T-helper 1 cell treated with Interleukin-12 subunit alpha and Interleukin-12 subunit beta and Interleukin-4 antibody, amounts not matched to agents 30 μg/mL and 1 μg/mL, for 36 hours (primary cell): ENCODE data around the gene CACNA1H.
"Not testable (repeated sequence)": the region's sequence is repeated elsewhere in the genome, so short reads cannot be mapped to it uniquely, and the experiment has no call there.

Experiments used
- H3K27ac Mint-ChIP-seq: one replicate; pipeline ENCODE4 v1.8.0; 2021; ENCODE audit warnings: mild to moderate bottlenecking, mixed read lengths
- H3K27me3 Mint-ChIP-seq: one replicate; pipeline ENCODE4 v1.8.0; 2021; ENCODE audit warnings: low read depth, mixed read lengths
- H3K36me3 Mint-ChIP-seq: one replicate; pipeline ENCODE4 v1.8.0; 2021; ENCODE audit warnings: low read depth, mixed read lengths
- H3K4me1 Mint-ChIP-seq: one replicate; pipeline ENCODE4 v1.8.0; 2021; ENCODE audit warnings: low read depth, mixed read lengths
- H3K4me3 Mint-ChIP-seq: one replicate; pipeline ENCODE4 v1.8.0; 2021; ENCODE audit warnings: mild to moderate bottlenecking, moderate library complexity, mixed read lengths
- H3K9me3 Mint-ChIP-seq: one replicate; pipeline ENCODE4 v1.8.0; 2021; ENCODE audit warnings: mixed read lengths

The CACNA1H gene

DNA sequence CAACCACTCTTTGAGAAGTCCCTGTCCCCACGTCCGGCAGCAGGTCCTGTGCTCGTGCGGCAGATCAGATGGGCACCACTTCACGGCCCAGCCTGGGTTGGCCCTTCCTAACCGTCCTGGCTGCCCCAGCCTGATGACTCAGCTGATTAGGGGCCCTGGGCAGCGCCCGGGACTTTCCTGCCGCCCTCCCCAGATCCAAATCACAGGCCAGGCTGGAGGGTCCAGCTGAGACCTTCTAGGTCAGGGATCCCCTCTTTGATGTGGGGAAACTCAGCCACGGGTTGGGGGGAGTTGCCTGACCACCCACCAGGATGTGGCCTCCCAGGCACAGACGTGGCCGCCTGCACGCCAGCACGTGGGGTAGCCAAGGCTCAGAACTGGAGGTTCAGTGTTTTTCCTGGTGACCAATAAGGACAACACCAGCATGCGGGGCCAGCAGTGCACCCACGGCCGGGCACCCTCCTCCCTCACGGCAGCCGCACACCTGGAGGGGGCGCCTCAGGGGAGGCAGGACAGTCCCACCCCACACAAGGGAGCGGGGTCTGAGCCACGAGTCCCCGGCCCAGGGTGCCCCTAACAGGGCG is 72.9 kb downstream of the CACNA1H start:
- not testable (repeated sequence) for H3K27ac Mint-ChIP-seq, H3K36me3 Mint-ChIP-seq, H3K4me3 Mint-ChIP-seq, H3K4me1 Mint-ChIP-seq, H3K9me3 Mint-ChIP-seq, H3K27me3 Mint-ChIP-seq

DNA sequence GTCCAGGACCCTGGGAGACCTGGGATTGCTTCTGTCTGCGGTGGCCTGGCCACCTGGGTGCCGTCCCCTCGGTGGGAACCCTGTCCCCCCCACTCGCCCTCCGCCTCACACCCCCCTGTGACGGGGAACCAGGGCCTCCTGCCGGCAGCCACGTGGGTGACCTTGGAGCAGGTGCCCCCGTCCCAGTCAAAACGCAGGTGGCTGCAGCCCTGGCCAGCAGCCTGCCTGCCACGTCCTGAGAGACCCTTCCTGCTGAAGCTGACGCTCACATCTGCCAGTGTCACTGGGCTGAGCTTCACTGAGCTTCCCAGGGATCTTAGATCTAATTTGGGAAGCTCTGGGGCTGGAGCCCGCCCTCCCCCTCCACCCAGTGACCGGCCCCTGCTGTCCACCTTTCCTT is 73.8 kb downstream of the CACNA1H start:
- H3K36me3 Mint-ChIP-seq, H3K4me1 Mint-ChIP-seq, H3K9me3 Mint-ChIP-seq, H3K27ac Mint-ChIP-seq, H3K27me3 Mint-ChIP-seq, H3K4me3 Mint-ChIP-seq: not testable (repeated sequence)

- H3K27ac Mint-ChIP-seq, H3K4me1 Mint-ChIP-seq, H3K9me3 Mint-ChIP-seq, H3K36me3 Mint-ChIP-seq, H3K4me3 Mint-ChIP-seq, H3K27me3 Mint-ChIP-seq: not testable (repeated sequence)
Observed at GRCh38 chr16:1228227-1228626, 75.3 kb downstream of the CACNA1H start.

DNA sequence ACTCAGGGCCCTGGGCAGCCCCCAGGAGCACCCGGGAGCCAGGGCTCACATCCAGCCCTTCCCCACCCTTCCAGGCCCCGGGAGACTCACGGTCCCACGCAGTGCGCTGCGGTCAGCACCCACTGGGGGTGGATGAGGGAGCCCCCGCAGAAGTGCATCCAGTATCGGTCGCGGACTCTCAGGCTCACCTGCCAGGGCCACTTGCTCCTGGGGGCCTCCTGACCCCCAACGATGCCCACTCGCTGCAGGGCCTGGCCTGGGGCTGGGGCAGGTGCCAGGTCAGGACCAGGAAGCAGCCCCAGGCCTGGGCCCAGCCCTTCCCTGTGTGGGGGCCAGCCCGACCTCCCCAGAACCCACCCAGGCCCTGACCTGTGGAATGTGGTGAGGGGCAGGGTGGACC is 76.6 kb downstream of the CACNA1H start:
- H3K27me3 Mint-ChIP-seq, H3K4me1 Mint-ChIP-seq, H3K9me3 Mint-ChIP-seq, H3K27ac Mint-ChIP-seq, H3K4me3 Mint-ChIP-seq, H3K36me3 Mint-ChIP-seq: not testable (repeated sequence)

DNA sequence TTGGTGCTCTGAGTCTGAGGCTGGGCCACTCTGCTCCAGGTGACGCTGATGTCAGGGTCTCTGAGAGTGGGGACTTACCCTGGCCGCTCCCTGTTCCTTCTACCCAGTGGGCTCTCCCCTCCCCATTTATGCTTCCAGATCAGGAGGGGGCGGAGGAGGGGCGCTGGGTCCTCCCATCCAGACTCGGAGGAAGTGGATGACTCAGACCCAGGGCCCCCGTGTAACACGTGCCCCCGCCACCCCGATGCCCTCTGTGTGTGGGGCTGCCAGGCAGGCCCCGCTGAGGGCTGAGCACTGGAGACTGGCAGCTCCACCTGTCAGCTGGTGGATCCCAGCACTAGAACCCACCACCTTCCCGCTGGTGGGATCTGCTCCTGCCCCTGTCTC is 77.2 kb downstream of the CACNA1H start, which contains the start of gene TPSB2:
Gene TPSB2 (minus strand): TSS at position 101 of the 387 bp plus-strand sequence. CDS start 233 bp downstream, outside the sequence.
- not testable (repeated sequence) for H3K27ac Mint-ChIP-seq, H3K36me3 Mint-ChIP-seq, H3K4me1 Mint-ChIP-seq, H3K9me3 Mint-ChIP-seq, H3K27me3 Mint-ChIP-seq, H3K4me3 Mint-ChIP-seq

DNA sequence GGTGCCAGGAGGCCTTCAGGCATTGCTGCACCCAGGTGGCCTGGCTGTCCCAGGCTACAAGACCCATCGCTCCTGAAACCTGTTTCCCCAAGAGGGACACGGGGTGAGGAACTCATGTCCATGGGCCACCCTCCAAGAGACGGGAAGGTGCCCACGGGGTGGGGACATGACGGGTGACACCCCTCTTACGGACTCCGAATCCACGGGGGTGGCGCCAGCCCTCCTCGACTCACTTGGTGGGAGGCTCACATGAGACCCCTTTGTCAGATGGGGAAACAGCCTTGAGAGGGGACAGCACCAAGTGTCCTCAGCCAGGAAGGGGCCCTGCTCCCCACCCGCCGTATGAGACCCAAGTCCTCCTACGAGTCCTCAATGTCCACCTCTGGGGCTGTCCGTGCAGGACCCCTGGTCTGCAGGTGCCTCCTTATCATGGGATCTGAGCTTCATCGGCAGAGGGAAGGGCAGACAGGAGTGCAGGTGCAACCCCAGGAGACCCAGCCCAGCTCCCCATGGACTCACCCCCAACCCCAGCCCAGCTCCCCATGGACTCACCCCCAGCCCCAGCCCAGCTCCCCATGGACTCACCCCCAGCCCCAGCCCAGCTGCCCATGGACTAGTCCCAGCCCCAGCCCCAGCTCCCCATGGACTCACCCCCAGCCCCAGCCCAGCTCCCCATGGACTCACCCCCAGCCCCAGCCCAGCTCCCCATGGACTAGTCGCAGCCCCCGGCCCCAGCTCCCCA is 77.7 kb downstream of the CACNA1H start:
- not testable (repeated sequence) for H3K36me3 Mint-ChIP-seq, H3K4me1 Mint-ChIP-seq, H3K4me3 Mint-ChIP-seq, H3K27ac Mint-ChIP-seq, H3K27me3 Mint-ChIP-seq, H3K9me3 Mint-ChIP-seq

- not testable (repeated sequence) for H3K27ac Mint-ChIP-seq, H3K9me3 Mint-ChIP-seq, H3K4me1 Mint-ChIP-seq, H3K36me3 Mint-ChIP-seq, H3K27me3 Mint-ChIP-seq, H3K4me3 Mint-ChIP-seq
Observed at GRCh38 chr16:1231301-1231700, 78.4 kb downstream of the CACNA1H start.

- H3K4me3 Mint-ChIP-seq, H3K27ac Mint-ChIP-seq, H3K36me3 Mint-ChIP-seq, H3K9me3 Mint-ChIP-seq, H3K27me3 Mint-ChIP-seq, H3K4me1 Mint-ChIP-seq: not testable (repeated sequence)
Observed at GRCh38 chr16:1232049-1232748, 79.3 kb downstream of the CACNA1H start.

DNA sequence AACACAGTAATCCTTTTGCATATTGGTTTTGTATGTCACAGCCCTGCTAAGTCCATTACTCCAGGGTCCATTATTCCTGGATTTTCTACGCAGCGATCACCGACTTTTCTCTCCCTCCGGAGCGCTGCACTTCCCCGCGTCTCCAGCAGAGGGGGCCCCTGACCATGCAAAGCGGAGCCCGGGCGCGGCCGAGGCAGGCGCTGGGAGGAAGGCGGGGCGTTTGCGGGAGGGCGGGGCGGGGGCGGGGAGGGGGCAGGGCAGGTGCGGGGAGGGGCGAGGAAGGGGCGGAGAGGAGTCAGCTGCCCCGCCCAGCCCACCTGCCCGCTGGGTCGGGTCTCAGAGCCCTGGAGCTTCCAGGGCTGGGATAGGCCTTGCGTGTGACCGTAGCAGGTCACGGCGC is 83.8 kb downstream of the CACNA1H start:
- H3K4me1 Mint-ChIP-seq, H3K27ac Mint-ChIP-seq, H3K9me3 Mint-ChIP-seq, H3K27me3 Mint-ChIP-seq, H3K4me3 Mint-ChIP-seq, H3K36me3 Mint-ChIP-seq: not testable (repeated sequence)

DNA sequence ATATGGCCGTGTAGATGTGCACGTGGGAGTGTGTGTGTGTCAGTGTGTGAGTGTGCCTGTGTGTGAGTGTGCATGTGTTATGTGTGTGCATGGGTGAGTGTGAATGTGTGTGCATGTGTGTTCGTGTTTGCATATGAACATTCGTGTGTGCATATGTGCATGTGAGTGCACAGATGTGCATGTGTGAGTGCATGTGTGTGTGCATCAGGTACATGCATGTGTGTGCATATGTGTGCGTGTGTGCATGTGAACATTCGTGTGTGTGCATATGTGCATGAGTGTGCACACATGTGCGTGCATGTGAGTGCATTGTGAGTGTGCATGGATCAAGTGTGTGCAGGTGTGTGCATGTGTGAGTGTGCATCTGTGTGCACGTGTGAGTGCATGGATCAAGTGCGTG is 85.1 kb downstream of the CACNA1H start:
- H3K4me1 Mint-ChIP-seq: peaks cover 4% of the 10 kb centered on the region

DNA sequence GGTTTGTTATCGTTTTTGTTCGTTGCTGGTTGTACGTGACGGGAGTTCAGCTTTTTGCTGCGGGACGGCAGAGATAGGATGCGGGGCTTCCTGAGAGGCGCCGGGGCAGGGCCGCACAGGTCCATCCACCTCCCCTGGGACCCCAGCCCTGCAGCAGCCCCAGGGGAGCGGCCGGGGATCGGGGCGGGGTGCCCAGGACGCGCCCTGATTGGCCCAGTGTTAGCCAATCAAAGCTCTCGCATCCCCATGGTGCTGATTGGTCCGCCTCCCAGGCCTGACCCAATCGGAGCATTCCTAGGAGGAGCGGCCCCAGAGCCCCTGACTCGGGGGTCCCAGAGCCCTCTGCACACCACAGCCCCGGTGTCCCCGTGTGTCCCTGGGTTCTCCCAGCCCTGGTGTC is 86.0 kb downstream of the CACNA1H start:
- not testable (repeated sequence) for H3K36me3 Mint-ChIP-seq, H3K9me3 Mint-ChIP-seq, H3K27me3 Mint-ChIP-seq, H3K4me3 Mint-ChIP-seq, H3K4me1 Mint-ChIP-seq, H3K27ac Mint-ChIP-seq

More for the DNA sequence above, 85.1 kb downstream of the CACNA1H start:
- Mint-ChIP-seq H3K27me3 (no peaks in the 10 kb centered on the region), H3K36me3 (no peaks in the 10 kb centered on the region), H3K9me3 (no peaks in the 10 kb centered on the region), H3K27ac (no peak overlapping the region), H3K4me3 (no peak overlapping the region)

DNA sequence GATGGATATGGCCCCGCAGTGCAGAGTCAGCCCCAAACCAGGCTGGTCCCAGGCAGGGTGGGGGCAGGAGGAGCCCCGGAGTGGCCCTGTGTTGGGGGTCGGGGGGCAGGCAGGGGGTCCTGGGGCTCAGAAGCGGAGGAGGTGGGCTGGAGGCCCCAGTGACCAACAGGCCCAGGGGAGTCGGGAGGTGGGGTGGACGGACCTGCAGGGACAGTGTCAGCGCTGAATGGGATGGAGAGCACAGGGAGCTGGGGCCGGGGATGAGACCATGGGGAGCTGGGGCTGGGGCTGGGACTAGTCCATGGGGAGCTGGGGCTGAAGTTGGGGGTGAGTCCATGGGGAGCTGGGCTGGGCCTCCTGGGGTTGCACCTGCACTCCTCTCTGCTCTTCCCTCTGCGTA is 86.7 kb downstream of the CACNA1H start:
- H3K4me3 Mint-ChIP-seq, H3K27me3 Mint-ChIP-seq, H3K9me3 Mint-ChIP-seq, H3K27ac Mint-ChIP-seq, H3K36me3 Mint-ChIP-seq, H3K4me1 Mint-ChIP-seq: not testable (repeated sequence)

DNA sequence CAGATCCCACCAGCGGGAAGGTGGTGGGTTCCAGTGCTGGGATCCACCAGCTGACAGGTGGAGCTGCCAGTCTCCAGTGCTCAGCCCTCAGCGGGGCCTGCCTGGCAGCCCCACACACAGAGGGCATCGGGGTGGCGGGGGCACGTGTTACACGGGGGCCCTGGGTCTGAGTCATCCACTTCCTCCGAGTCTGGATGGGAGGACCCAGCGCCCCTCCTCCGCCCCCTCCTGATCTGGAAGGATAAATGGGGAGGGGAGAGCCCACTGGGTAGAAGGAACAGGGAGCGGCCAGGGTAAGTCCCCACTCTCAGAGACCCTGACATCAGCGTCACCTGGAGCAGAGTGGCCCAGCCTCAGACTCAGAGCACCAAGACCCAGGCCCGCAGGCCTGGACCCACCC is 87.5 kb downstream of the CACNA1H start, which contains the start of gene TPSAB1:
Gene TPSAB1 (plus strand): TSS at position 270 of the 400 bp plus-strand sequence. CDS start 234 bp downstream, outside the sequence.
- H3K27ac Mint-ChIP-seq, H3K4me3 Mint-ChIP-seq, H3K36me3 Mint-ChIP-seq, H3K27me3 Mint-ChIP-seq, H3K9me3 Mint-ChIP-seq, H3K4me1 Mint-ChIP-seq: not testable (repeated sequence)

DNA sequence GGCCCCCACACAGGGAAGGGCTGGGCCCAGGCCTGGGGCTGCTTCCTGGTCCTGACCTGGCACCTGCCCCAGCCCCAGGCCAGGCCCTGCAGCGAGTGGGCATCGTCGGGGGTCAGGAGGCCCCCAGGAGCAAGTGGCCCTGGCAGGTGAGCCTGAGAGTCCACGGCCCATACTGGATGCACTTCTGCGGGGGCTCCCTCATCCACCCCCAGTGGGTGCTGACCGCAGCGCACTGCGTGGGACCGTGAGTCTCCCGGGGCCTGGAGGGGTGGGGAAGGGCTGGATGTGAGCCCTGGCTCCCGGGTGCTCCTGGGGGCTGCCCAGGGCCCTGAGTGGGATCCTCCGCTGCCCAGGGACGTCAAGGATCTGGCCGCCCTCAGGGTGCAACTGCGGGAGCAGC is 88.2 kb downstream of the CACNA1H start:
- H3K4me3 Mint-ChIP-seq, H3K9me3 Mint-ChIP-seq, H3K27me3 Mint-ChIP-seq, H3K4me1 Mint-ChIP-seq, H3K27ac Mint-ChIP-seq, H3K36me3 Mint-ChIP-seq: not testable (repeated sequence)

DNA sequence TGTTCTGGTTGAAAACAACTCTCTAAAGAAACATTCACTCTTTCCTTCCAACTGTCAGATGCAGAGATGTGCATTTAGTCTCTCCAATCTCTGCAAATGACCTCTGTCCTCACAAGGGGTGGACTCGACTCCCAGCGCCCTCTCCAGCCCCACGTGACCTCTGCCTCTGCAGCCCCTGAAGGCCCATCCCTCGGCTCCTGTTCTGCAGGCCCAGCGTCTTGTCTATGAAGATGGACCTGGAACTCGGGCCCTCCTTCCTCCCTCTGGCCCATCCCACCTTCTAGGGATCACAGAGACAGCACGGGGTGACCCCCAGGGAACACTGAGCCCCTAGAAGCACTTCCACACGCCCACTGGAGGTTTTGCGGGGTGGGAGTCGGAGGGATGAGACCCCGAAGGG is 90.5 kb downstream of the CACNA1H start:
- H3K27me3 Mint-ChIP-seq, H3K4me3 Mint-ChIP-seq, H3K4me1 Mint-ChIP-seq, H3K27ac Mint-ChIP-seq, H3K9me3 Mint-ChIP-seq, H3K36me3 Mint-ChIP-seq: not testable (repeated sequence)
